AG04450 (cell line): ENCODE results near the gene TMEM9B. TPM values are rescaled to one million over a fixed set of nuclear protein-coding genes. Genes with fewer than 3 reads are reported as not detected.
"Not testable (repeated sequence)": the region's sequence is repeated elsewhere in the genome, so short reads cannot be mapped to it uniquely, and the experiment has no call there.

ENCODE experiments used
- CTCF ChIA-PET: fragments of 300-600, 350-600 bp; formaldehyde crosslinking; extraction: SDS; loops from one replicate; lab custom pipeline; 2022; ENCODE audit warnings: antibody characterized with exemption, inconsistent platforms; lab: Charles Lee
- POLR2A ChIA-PET: fragments of 350-600 bp; formaldehyde crosslinking; extraction: SDS; loops from one replicate; lab custom pipeline; 2021; ENCODE audit warnings: antibody characterized with exemption, inconsistent platforms; lab: Yijun Ruan, JAX
- DNase-seq: peaks from one replicate; pipeline ENCODE4 v3.0.0-alpha.2; 2011; ENCODE audit warnings: low read depth, low spot score
- H3K27ac ChIP-seq: one replicate; pipeline ENCODE4 v1.5.1; 2012; ENCODE audit warnings: low read depth, low read length, control low read depth
- H3K27me3 ChIP-seq: one replicate; pipeline ENCODE4 v1.6.0; 2012; ENCODE audit warnings: low read length; ENCODE audit not compliant: control insufficient read depth, insufficient read depth
- H3K4me3 ChIP-seq: 2 replicates; pipeline ENCODE4 v1.5.1; 2011; ENCODE audit warnings: mild to moderate bottlenecking, low read depth, low read length, control low read depth
- H3K9me3 ChIP-seq: 2 replicates; pipeline ENCODE4 v1.5.1; 2012; ENCODE audit warnings: low read length; ENCODE audit not compliant: control insufficient read depth, insufficient read depth
- polyA plus RNA-seq: library from polyadenylated mRNA; depleted of rRNA; stranded (reverse); fragments of >200 nt; gene quantifications from 2 replicates; pipeline ENCODE4 v1.2.3, GENCODE V29; 2011
- TF ChIP-seq, protein P1 (sequence below): IDR thresholded peaks from 2 replicates; pipeline ENCODE4 v1.5.1; 2011; ENCODE audit warnings: low read depth, low read length, control low read depth, inconsistent platforms

Gene TMEM9B
- polyA plus RNA-seq, 1 experiment: 53.9 TPM

DNA sequence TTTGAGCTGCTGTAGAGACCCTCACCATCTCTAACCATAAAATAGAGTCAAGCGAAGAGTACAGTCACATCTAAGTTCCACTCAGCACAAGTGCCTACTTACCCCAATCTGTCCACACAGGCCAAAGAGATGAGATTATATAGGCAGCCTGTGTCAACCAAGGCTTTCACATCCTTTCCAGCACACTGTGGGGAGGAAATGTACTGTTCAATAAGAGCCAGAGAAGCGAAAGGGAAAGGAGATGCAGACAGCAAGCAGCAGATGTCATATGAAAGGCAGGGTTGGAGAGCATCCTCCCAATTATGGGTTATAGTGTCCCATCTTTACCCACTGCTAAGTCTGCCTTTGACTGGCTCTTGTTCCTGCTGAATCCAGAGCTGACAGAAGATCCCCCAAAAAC lies 23.2 kb upstream of the TMEM9B start:
- POLR2A ChIA-PET: no interaction called here
- Histone ChIP-seq H3K27me3 (no peaks in the 10 kb centered on the region), H3K9me3 (no peaks in the 10 kb centered on the region), H3K27ac (no peak overlapping the region), H3K4me3 (no peak overlapping the region)
- no peak for DNase-seq
- CTCF ChIA-PET: interaction anchor here (1.1 kb wide), 1 partner anchor 150 kb away, joined by 4 read pairs; no protein-coding TSS in a partner anchor
- TF ChIP-seq, protein P1, sequence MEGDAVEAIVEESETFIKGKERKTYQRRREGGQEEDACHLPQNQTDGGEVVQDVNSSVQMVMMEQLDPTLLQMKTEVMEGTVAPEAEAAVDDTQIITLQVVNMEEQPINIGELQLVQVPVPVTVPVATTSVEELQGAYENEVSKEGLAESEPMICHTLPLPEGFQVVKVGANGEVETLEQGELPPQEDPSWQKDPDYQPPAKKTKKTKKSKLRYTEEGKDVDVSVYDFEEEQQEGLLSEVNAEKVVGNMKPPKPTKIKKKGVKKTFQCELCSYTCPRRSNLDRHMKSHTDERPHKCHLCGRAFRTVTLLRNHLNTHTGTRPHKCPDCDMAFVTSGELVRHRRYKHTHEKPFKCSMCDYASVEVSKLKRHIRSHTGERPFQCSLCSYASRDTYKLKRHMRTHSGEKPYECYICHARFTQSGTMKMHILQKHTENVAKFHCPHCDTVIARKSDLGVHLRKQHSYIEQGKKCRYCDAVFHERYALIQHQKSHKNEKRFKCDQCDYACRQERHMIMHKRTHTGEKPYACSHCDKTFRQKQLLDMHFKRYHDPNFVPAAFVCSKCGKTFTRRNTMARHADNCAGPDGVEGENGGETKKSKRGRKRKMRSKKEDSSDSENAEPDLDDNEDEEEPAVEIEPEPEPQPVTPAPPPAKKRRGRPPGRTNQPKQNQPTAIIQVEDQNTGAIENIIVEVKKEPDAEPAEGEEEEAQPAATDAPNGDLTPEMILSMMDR: no peak

DNA sequence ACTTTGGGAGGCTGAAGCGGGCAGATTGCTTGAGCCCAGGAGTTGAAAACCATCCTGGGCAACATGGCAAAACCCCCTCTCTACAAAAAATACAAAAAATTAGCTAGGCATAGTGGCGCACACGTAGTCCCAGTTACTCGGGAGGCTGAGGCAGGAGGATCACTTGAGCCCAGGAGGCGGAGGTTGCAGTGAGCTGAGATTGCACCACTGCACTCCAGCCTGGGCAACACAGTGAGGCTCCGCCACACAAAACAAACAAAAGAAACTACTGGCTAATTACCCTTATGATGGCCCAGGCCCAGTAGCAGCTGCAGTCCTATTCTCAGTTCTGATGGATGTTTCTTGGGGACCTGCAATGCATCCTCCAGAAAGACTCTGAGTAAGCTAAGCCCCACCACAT lies 22.5 kb upstream of the TMEM9B start:
- H3K27me3 ChIP-seq, H3K27ac ChIP-seq, H3K4me3 ChIP-seq, DNase-seq, H3K9me3 ChIP-seq, POLR2A ChIA-PET: not testable (repeated sequence)
- CTCF ChIA-PET: interaction anchor here (0.5 kb wide), 1 partner anchor 267 kb away, joined by 3 read pairs; no protein-coding TSS in a partner anchor

DNA sequence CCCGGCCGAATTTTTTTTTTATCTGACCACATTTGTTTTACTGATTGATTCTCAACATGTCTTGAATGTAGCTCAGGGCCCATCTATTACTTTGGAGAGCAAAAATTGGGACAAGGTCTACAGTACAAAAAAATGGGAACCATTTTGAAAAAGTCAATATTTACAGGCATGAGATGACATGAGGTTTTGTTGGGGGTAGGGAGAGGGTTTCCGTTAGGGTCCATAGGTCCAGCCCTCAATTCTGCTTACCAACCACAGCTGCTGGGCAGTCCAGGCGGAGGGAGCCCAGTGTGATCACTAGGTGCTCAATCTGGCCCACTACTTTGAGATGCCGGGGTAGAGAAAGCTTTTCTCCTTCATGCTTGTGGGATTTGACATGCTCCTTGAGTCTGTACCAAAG lies 21.2 kb upstream of the TMEM9B start:
- Histone ChIP-seq H3K9me3 (no peaks in the 10 kb centered on the region), H3K4me3 (no peak overlapping the region), H3K27me3 (no peaks in the 10 kb centered on the region), H3K27ac (no peak overlapping the region)
- TF ChIP-seq, protein P1: no peak
- ChIA-PET CTCF (interaction anchor here (1.0 kb wide), 1 partner anchor 152 kb away, joined by 7 read pairs; no protein-coding TSS in a partner anchor), POLR2A (no interaction called here)
- no peak for DNase-seq

GRCh38 chr11:8983552-8983951 lies 19.3 kb upstream of the TMEM9B start:
- H3K27ac ChIP-seq: no peak overlapping the region
- H3K9me3 ChIP-seq: no peaks in the 10 kb centered on the region
- DNase-seq: no peak
- H3K4me3 ChIP-seq: no peak overlapping the region
- ChIA-PET POLR2A (no interaction called here), CTCF (interaction anchor here (0.6 kb wide), 1 partner anchor 40 kb away, joined by 5 read pairs; no protein-coding TSS in a partner anchor)
- no peaks in the 10 kb centered on the region for H3K27me3 ChIP-seq
- TF ChIP-seq, protein P1: no peak

DNA sequence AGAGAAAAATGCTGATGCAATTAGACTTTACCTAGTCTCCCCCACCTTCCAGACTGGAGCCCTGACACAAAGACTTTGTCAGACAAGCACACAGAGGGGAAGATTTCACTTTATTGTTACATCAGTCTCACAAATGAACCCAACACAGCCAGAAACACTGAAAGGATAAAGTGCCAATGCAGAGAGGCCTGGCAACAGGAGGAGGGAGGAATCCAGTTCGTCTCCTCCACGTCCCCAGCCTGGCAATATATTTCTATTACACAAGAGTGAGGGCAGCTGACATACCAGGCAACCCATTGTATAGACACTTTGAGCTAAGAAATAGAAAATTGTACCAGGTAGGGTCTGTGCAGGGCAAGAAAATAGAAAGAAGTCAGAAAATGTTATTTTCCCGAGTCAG lies 16.2 kb upstream of the TMEM9B start:
- no peak overlapping the region for H3K27ac ChIP-seq
- H3K9me3 ChIP-seq: no peaks in the 10 kb centered on the region
- H3K4me3 ChIP-seq: no peak overlapping the region
- TF ChIP-seq, protein P1: no peak
- CTCF ChIA-PET: interaction anchor here (1.2 kb wide), 1 partner anchor 157 kb away, joined by 7 read pairs; no protein-coding TSS in a partner anchor
- POLR2A ChIA-PET: no interaction called here
- H3K27me3 ChIP-seq: no peaks in the 10 kb centered on the region
- DNase-seq: no peak

GRCh38 chr11:8979365-8979764 lies 15.1 kb upstream of the TMEM9B start:
- H3K4me3 ChIP-seq, POLR2A ChIA-PET, H3K27me3 ChIP-seq, H3K27ac ChIP-seq, DNase-seq, H3K9me3 ChIP-seq: not testable (repeated sequence)
- CTCF ChIA-PET: interaction anchor here (1.2 kb wide), 1 partner anchor 158 kb away, joined by 7 read pairs; no protein-coding TSS in a partner anchor
